Ascending aorta (tissue), 2 donors: ENCODE data around the gene AHCTF1. TPM values are rescaled to one million over a fixed set of nuclear protein-coding genes. Genes with fewer than 3 reads are reported as not detected.

Source experiments
- DNase-seq, 2 donors: peaks; one replicate each; pipeline ENCODE4 v3.0.0-alpha.2; 2019; ENCODE audit warnings: low spot score in 2 of 2
- H3K27ac ChIP-seq, 2 donors: fragments of 200-600 bp; sonication (generic); one replicate each; pipeline ENCODE4 v1.5.1; 2016 to 2017; ENCODE audit warnings: mild to moderate bottlenecking in 1 of 2
- H3K27me3 ChIP-seq: fragments of 200-600 bp; sonication (generic); one replicate; pipeline ENCODE4 v1.5.1; 2017
- H3K36me3 ChIP-seq, 2 donors: fragments of 200-600 bp; sonication (generic); one replicate each; pipeline ENCODE4 v1.5.1; 2016
- H3K4me1 ChIP-seq, 2 donors: fragments of 200-600 bp; sonication (generic); one replicate each; pipeline ENCODE4 v1.5.1; 2016 to 2017; ENCODE audit warnings: mild to moderate bottlenecking in 1 of 2
- H3K4me3 ChIP-seq, 2 donors: fragments of 200-600 bp; sonication (generic); one replicate each; pipeline ENCODE4 v1.5.1; 2016 to 2017; ENCODE audit warnings: mild to moderate bottlenecking in 1 of 2
- H3K9me3 ChIP-seq, 2 donors: fragments of 200-600 bp; sonication (generic); one replicate each; pipeline ENCODE4 v1.5.1; 2016
- CTCF ChIP-seq, 3 experiments: fragments of 200-600 bp in 2 of 3; fragments of 450-650 bp in 1 of 3; sonication (generic) in 2 of 3; IDR thresholded peaks; one replicate each; pipeline ENCODE4 v1.5.1; 2016 to 2019; ENCODE audit warnings: antibody characterized with exemption in 3 of 3, mild to moderate bottlenecking in 1 of 3, moderate library complexity in 1 of 3
- intact Hi-C: fragments of 100-400 bp; cut with DNase I; formaldehyde crosslinking; loops from one replicate; pipeline ENCODE4 v1.15.1; 2023
- total RNA-seq: library from RNA; depleted of rRNA; stranded (reverse); fragments of >200 nt; gene quantifications from one replicate; pipeline ENCODE4 v1.1.0, GENCODE V29; 2016

AHCTF1 gene
- total RNA-seq, 1 donor from 2014 or later = 16.5 TPM

- no peaks in the 10 kb centered on the region for H3K27me3 ChIP-seq
- no peak for TF ChIP-seq CTCF (IDR thresholded peaks at IDR 0.05)
- H3K27ac ChIP-seq = no peak overlapping the region
- intact Hi-C loops = no loop called here
- no peak for DNase-seq
- H3K4me3 ChIP-seq = no peak overlapping the region
- peaks cover 3 to 5% of the 10 kb centered on the region in 2 donors for H3K36me3 ChIP-seq
- no peaks in the 10 kb centered on the region for H3K9me3 ChIP-seq
- no peaks in the 10 kb centered on the region for H3K4me1 ChIP-seq
These were observed 95.4 kb downstream of the AHCTF1 start for GRCh38 chr1:246836209-246836966.

- no peak for TF ChIP-seq CTCF (IDR thresholded peaks at IDR 0.05)
- H3K4me1 ChIP-seq = no peaks in the 10 kb centered on the region
- no peak for DNase-seq
- no peaks in the 10 kb centered on the region for H3K9me3 ChIP-seq
- H3K36me3 ChIP-seq = no peaks in the 10 kb centered on the region
- no peak overlapping the region for H3K4me3 ChIP-seq
- H3K27ac ChIP-seq = no peak overlapping the region
- intact Hi-C loops = no loop called here
- H3K27me3 ChIP-seq = no peaks in the 10 kb centered on the region
These were observed 100.2 kb downstream of the AHCTF1 start for GRCh38 chr1:246831543-246831942.

- DNase-seq = no peak
- no peak overlapping the region for H3K27ac ChIP-seq
- no peak overlapping the region for H3K4me3 ChIP-seq
- no peaks in the 10 kb centered on the region for H3K27me3 ChIP-seq
- no peaks in the 10 kb centered on the region for H3K9me3 ChIP-seq
- no peak for TF ChIP-seq CTCF (IDR thresholded peaks at IDR 0.05)
- intact Hi-C loops = no loop called here
- no peaks in the 10 kb centered on the region for H3K4me1 ChIP-seq
- no peaks in the 10 kb centered on the region for H3K36me3 ChIP-seq
These were observed 102.9 kb downstream of the AHCTF1 start for GRCh38 chr1:246828818-246829217.

- intact Hi-C loops = no loop called here
- H3K36me3 ChIP-seq = no peaks in the 10 kb centered on the region
- no peak for TF ChIP-seq CTCF (IDR thresholded peaks at IDR 0.05)
- H3K27me3 ChIP-seq = no peaks in the 10 kb centered on the region
- no peak for DNase-seq
- no peaks in the 10 kb centered on the region for H3K9me3 ChIP-seq
- no peaks in the 10 kb centered on the region for H3K4me1 ChIP-seq
- H3K4me3 ChIP-seq = no peak overlapping the region
- no peak overlapping the region for H3K27ac ChIP-seq
These were observed 104.4 kb downstream of the AHCTF1 start for GRCh38 chr1:246827396-246827795.

- H3K4me3 ChIP-seq = no peak overlapping the region
- no peaks in the 10 kb centered on the region for H3K27me3 ChIP-seq
- no peaks in the 10 kb centered on the region for H3K4me1 ChIP-seq
- no peak overlapping the region for H3K27ac ChIP-seq
- no peaks in the 10 kb centered on the region for H3K36me3 ChIP-seq
- TF ChIP-seq CTCF (IDR thresholded peaks at IDR 0.05) = no peak
- H3K9me3 ChIP-seq = no peaks in the 10 kb centered on the region
- intact Hi-C loops = no loop called here
- no peak for DNase-seq
These were observed 106.1 kb downstream of the AHCTF1 start for GRCh38 chr1:246825557-246826175.
